Adipose tissue (tissue), 3 donors: ENCODE measurements around the gene AKAP12. TPM values are rescaled to one million over a fixed set of nuclear protein-coding genes. Genes with fewer than 3 reads are reported as not detected.
"Not testable (repeated sequence)": the region's sequence is repeated elsewhere in the genome, so short reads cannot be mapped to it uniquely, and the experiment has no call there.

Source experiments
- H3K27ac ChIP-seq: one replicate; pipeline ENCODE4 v1.5.1; 2013; ENCODE audit warnings: low read depth, low read length
- WGBS, 3 donors: extraction: QIAGEN DNeasy Blood & Tissue Kit; methylation state at CpG; one replicate each; pipeline ENCODE4 v1.1.7; 2013; 5-methylcytosine and 5-hydroxymethylcytosine counted together
- polyA plus RNA-seq, 3 donors: library from polyadenylated mRNA; stranded (reverse); fragments of 200-250 nt; gene quantifications; one replicate each; pipeline ENCODE4 v1.2.3, GENCODE V29; 2013
- donor health status: healthy with polysubstance abuse.
- donor health status: Bipolar disorder and iron deficiency.
- donor health status: healthy.

AKAP12 gene
- polyA plus RNA-seq, 3 donors, result 13.4 to 146 (median 56.7) TPM

DNA sequence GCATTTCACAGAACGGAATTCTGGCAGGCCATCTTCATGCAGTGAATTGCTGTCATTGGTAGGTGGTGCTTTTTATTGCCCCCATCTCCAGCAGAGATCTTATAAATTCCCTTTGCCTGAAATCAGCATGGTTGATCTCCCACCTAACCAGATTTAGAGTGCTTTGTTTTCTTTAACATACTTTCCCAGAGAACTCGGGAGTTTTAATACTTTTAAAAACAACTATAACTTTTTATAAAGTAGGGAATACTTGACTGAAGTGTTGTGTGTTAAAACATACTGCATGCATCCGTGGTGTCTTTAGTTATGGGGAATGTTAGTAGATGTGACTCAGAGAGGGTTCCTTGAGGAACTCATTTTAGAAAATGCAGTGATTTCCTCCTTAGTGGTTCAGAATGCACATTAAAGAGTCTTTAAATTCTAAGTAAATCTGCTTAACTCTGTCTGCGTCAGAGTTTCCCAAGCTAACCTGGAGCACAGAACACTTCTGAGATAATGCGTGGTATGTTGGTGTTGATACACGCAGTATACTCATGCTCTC, 54.9 kb downstream of the AKAP12 start:
- 84 to 86% (median 84%) methylated on average over 6 of the region's 6 CpGs for WGBS, 3 donors
- no peak overlapping the region for H3K27ac ChIP-seq

- 80 to 84% (median 82%) methylated on average over 6 of the region's 6 CpGs for WGBS, 3 donors
- H3K27ac ChIP-seq, result no peak overlapping the region
Observed at GRCh38 chr6:151297886-151298285, 58.1 kb downstream of the AKAP12 start.

DNA sequence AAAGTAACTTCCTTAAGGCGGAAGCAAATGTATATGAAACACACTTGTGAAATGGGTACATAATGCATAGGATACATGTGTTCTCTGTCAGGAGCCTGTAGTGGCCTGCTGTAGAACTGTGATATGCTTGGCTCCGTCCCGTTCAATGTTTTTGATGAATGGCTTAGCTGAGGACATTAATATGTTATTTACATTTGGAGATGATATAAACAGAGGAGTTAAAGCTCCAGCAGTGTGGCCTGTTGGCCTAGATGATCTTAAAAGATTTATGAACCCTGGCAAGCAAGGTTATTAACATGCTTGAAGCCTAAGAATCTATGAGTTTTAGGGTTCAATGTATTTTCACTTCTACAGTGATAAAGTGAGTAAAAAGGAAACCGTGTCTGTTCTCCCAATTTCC, 59.2 kb downstream of the AKAP12 start:
- WGBS, 3 donors, result 78 to 84% (median 81%) methylated on average over 4 of the region's 4 CpGs
- H3K27ac ChIP-seq, result no peak overlapping the region

DNA sequence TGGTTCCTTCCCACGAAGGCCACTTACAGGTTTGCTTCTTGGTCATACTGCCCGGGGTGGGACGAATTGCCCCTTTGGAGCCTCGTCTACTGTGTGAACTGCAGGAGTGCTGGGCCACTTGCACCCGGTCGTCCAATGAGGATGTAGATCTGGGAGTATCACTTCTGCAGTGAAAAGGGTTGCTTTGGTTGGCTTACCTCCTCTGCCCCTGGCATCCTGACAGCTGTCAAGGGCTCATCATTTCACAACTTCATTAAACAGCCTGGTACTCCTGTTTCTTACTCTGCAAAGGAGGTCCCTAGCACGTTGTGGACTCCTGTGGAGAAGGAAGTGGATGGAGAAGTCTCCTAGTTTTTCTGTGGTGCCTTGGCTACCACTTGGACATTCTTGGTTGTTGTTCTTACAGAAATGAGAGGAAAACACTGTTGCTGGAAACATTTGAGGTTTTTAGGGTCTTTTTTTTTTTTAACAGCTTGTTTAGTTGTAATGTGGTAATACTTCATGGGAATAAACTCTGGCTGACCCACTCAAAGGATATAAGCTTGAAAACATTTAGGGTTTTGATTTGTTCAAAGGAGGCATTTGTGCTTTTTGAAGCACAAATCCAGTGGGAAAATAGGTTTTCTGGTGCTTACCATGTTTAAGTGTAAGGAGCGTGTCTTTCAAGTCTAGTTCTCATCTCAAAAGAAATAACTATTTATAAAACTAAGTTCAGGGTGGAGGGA, 60.7 kb downstream of the AKAP12 start:
- H3K27ac ChIP-seq, result no peak overlapping the region
- 69 to 75% (median 72%) methylated on average over 8 of the region's 8 CpGs for WGBS, 3 donors

DNA sequence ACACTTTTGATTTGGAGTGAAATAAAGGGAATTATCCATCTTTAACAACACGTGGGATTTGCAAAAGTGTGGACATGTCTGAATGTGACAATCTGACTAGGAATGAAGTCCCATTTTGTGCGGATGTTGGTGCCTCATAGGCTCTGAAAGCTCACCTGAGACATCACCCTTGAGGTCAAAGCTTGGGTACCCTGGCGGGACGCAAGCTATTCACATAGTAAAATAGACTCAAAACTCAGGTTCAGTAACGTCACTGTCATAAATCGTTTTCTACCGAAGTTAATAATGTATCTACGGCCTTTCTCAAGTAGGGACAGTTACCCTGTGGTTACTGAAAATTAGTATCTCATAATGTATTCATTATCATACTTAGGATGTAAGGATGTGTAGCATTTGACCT, 61.8 kb downstream of the AKAP12 start:
- WGBS, 3 donors, result 81 to 89% (median 87%) methylated on average over 8 of the region's 8 CpGs
- H3K27ac ChIP-seq, result no peak overlapping the region

DNA sequence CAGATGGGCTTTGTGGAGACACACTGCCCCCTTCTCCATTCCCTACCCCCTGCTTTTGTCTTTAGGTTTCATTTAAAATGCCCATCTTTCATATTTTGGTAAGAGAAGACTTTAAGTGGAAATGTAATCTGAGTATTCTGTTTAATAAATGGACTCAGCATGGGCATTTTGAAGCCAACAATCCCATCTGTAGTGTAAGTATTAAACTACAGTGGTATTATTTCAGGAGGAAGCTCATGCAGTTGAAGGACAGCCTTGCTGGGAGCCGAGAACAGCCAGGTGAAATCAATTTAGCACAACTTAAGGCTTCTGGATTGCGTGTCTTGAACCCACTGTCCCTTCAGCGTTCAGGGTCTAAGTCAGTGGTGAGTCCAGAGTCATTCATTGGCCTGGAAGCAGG, 63.5 kb downstream of the AKAP12 start:
- 89 to 96% (median 93%) methylated on average over 3 of the region's 3 CpGs for WGBS, 3 donors
- no peak overlapping the region for H3K27ac ChIP-seq

- no peak overlapping the region for H3K27ac ChIP-seq
- WGBS, 3 donors, result 76 to 95% (median 90%) methylated on average over 12 of the region's 12 CpGs
Observed at GRCh38 chr6:151306269-151306783, 66.6 kb downstream of the AKAP12 start.

- 32 to 72% (median 67%) methylated on average over 4 of the region's 4 CpGs for WGBS, 3 donors
- no peak overlapping the region for H3K27ac ChIP-seq
Observed at GRCh38 chr6:151307501-151307900, 67.7 kb downstream of the AKAP12 start.

DNA sequence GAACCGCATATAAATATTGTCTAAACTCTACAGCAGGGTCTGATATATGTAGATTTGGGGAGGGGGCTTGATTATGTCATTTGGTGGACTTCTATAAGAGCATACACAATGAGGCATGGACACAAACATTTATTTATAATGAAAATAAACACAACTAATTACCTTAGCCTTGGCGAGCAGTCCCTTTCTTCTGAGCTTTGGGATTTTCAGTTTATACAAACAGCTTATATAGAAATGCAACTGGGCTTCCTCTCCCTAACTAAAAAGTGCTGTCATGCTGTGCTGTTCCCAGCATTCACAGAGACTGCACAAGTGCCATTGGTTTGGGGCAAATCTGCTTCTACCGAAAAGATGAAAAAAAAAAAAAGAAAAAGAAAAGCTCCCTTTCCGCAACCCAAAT, 69.9 kb downstream of the AKAP12 start:
- no peak overlapping the region for H3K27ac ChIP-seq
- 90 to 92% (median 91%) methylated on average over 4 of the region's 4 CpGs for WGBS, 3 donors

- WGBS, 3 donors, result 69 to 88% (median 77%) methylated on average over 12 of the region's 12 CpGs
- no peak overlapping the region for H3K27ac ChIP-seq
Observed at GRCh38 chr6:151310279-151310678, 70.5 kb downstream of the AKAP12 start.

GRCh38 chr6:151310852-151311767, 71.3 kb downstream of the AKAP12 start:
- no peak overlapping the region for H3K27ac ChIP-seq
- WGBS, 3 donors, result 81 to 85% (median 84%) methylated on average over 14 of the region's 14 CpGs

DNA sequence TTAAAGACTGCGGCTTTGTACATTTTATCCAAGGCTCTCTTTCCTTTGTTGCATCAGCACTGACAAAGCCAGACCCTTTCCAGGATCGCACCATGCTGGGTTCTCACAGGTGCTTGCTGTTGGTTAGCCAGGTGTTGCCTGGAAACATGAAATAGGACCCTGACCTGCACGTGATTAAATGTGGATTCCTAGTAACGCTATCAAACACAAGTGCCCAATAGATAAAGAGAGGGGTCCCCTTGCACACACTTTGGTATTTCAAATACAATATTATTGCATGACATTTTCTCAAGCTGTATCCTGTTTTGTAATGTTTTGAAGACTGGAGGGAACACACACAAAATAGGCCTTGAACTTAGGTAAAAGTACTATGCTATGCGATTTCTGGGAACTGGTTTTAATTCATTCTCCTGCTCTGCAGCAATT, 73.3 kb downstream of the AKAP12 start:
- no peak overlapping the region for H3K27ac ChIP-seq
- WGBS, 3 donors, result 33 to 47% (median 44%) methylated on average over 5 of the region's 5 CpGs

DNA sequence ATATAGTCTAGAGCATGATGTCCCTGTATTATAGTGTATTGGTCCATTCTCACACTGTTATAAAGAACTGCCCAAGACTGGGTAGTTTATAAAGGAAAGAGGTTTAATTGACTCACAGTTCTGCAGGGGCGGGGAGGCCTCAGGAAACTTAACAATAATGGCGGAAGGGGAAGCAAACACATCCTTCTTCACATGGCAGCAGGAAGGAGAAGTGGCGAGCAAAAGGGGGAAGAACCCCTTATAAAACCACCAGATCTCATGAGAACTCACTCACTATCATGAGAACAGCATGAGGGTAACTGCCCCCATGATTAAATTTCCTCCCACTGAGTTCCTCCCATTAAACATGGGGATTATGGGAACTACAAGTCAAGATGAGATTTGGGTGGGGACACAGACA, 75.9 kb downstream of the AKAP12 start:
- 51 to 95% (median 78%) methylated on average over 3 of the region's 3 CpGs for WGBS, 3 donors
- not testable (repeated sequence) for H3K27ac ChIP-seq

DNA sequence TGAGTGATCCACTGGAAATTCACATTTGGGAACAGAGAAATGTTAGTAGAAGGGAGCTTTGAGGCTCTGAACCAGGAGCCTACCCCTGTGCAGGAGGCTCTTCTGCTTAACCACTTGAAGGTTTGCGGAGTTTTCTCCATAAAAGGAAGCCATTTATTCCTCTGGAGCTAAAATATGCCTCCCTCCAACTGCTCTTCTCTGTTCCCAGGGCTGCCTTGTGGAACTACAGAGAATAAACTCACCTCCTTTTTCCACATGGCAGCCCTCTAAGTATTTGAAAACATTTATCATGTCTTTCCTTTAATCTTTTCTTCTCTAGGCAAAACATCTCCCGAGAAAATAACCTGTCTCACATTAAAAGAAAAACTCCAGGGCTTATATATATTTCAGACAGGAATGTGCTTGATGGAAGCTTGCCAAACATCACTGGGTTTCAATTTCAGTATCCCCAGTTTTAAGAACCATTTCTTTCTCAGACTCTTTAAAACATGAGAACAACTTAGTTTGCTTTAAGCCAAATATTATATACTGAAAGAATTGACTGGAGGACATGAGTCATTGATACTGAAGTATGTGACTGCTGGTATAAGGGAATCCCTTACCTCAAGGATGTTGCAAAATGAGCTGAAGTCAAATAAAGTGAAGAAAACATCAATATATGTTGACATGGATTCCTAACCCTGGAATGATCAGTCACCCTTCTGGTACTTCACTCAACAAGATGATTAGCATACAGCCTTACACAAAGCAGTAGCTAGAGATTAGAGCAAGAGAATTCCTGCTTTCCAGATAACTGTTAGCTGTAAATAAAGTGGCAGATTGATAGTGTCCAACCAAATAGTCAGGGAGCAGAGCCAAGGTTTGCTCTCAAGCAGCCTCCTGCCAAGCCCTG, 77.6 kb downstream of the AKAP12 start:
- no peak overlapping the region for H3K27ac ChIP-seq
- WGBS, 3 donors, result 67 to 84% (median 74%) methylated on average over 2 of the region's 2 CpGs

- H3K27ac ChIP-seq, result no peak overlapping the region
- WGBS, 3 donors, result 52 to 79% (median 72%) methylated on average over 3 of the region's 3 CpGs
Observed at GRCh38 chr6:151317995-151318365, 78.2 kb downstream of the AKAP12 start.

GRCh38 chr6:151320140-151320539, 80.4 kb downstream of the AKAP12 start:
- 90 to 95% (median 93%) methylated on average over 7 of the region's 7 CpGs for WGBS, 3 donors
- H3K27ac ChIP-seq, result no peak overlapping the region

- WGBS, 3 donors, result 93 to 100% (median 96%) methylated on average over 1 of the region's 1 CpG
- no peak overlapping the region for H3K27ac ChIP-seq
Observed at GRCh38 chr6:151321438-151321837, 81.7 kb downstream of the AKAP12 start.

GRCh38 chr6:151322570-151322969, 82.8 kb downstream of the AKAP12 start:
- WGBS, 3 donors, result 85 to 90% (median 90%) methylated on average over 9 of the region's 9 CpGs
- no peak overlapping the region for H3K27ac ChIP-seq
